Right lobe of liver (tissue), 4 donors: ENCODE measurements around the gene FOS.

Source experiments
- POLR2A ChIP-seq: fragments of 450-650 bp; IDR thresholded peaks from one replicate; pipeline ENCODE4 v1.6.1; 2017; ENCODE audit warnings: antibody characterized with exemption, mild to moderate bottlenecking
- TF ChIP-seq, protein P1 (sequence below), 4 donors: fragments of 200-600 bp in 3 of 4; fragments of 450-650 bp in 1 of 4; IDR thresholded peaks; one replicate each; pipeline versions ENCODE4 v1.5.1 to v1.8.0; 2016 to 2022; ENCODE audit warnings: antibody characterized with exemption in 4 of 4, mild to moderate bottlenecking in 2 of 4
- donor health status: DM: no; HTN: no; CAD: no.
- donor health status: DM: no; HTN: no; CAD: no.
- donor health status: DM: no; HTN: yes; CAD: no.

DNA sequence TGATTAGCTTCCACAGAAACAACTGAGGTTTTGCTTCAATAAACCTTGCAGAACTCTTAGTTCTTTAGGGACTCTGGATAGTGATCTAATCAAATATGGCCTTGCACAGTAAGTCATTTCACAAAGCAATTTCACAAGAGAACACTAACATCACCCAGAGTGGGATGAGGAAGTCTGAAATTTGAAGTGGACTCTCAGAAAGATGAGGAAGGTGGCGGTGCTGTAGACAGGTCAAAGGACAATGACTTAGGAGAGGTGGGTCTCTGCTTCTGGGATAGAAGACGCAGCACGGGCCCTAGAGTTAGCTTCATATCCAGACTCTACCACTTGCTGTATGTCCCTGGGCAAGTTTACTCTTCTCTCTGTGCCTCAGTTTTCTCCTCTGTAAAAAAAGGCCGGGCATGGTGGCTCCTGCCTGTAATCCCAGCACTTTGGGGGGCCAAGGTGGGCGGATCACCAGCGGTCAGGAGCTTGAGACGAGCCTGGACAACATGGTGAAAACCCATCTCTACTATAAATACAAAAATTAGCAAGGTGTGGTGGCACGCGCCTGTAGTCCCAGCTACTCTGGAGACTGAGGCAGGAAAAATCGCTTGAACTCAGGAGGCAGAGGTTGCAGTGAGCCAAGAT is 18.9 kb downstream of the FOS start:
- TF ChIP-seq, protein P1, sequence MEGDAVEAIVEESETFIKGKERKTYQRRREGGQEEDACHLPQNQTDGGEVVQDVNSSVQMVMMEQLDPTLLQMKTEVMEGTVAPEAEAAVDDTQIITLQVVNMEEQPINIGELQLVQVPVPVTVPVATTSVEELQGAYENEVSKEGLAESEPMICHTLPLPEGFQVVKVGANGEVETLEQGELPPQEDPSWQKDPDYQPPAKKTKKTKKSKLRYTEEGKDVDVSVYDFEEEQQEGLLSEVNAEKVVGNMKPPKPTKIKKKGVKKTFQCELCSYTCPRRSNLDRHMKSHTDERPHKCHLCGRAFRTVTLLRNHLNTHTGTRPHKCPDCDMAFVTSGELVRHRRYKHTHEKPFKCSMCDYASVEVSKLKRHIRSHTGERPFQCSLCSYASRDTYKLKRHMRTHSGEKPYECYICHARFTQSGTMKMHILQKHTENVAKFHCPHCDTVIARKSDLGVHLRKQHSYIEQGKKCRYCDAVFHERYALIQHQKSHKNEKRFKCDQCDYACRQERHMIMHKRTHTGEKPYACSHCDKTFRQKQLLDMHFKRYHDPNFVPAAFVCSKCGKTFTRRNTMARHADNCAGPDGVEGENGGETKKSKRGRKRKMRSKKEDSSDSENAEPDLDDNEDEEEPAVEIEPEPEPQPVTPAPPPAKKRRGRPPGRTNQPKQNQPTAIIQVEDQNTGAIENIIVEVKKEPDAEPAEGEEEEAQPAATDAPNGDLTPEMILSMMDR (IDR thresholded peaks at IDR 0.05), result no peak
- peak; percentile 12 for TF ChIP-seq POLR2A
